Stimulated activated CD4-positive, alpha-beta T cell treated with anti-CD3 and anti-CD28 coated beads, Interleukin-1b, Interleukin-23, amount 100 ng/mL, for 48 hours (primary cell): ENCODE results near the gene CACNA1B.
"Not testable (repeated sequence)": the region's sequence is repeated elsewhere in the genome, so short reads cannot be mapped to it uniquely, and the experiment has no call there.

Experiments used
- DNase-seq: peaks from one replicate; pipeline ENCODE4 v3.0.0-alpha.2; 2020

Gene CACNA1B

DNA sequence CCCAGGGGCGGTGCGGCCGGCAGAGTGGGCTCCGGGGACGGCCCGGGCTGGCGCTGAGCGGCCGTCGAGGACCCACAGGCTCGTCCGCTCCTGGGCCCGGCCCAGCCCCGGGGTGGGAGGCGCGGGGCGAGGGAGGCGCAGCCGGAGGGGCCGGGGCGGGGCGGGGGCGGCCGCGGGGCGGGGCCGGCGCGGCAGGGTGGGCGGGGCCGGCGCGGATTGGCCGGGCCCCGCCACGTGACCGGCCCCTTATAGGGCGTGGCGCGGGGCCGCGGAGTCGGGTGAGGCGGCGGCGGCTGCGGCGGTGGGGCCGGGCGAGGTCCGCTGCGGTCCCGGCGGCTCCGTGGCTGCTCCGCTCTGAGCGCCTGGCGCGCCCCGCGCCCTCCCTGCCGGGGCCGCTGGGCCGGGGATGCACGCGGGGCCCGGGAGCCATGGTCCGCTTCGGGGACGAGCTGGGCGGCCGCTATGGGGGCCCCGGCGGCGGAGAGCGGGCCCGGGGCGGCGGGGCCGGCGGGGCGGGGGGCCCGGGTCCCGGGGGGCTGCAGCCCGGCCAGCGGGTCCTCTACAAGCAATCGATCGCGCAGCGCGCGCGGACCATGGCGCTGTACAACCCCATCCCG lies at the start of gene CACNA1B:
CACNA1B (plus strand) TSS at position 277 of the 617 bp plus-strand sequence; CDS start at position 429, 152 bp downstream.
- not testable (repeated sequence) for DNase-seq

DNA sequence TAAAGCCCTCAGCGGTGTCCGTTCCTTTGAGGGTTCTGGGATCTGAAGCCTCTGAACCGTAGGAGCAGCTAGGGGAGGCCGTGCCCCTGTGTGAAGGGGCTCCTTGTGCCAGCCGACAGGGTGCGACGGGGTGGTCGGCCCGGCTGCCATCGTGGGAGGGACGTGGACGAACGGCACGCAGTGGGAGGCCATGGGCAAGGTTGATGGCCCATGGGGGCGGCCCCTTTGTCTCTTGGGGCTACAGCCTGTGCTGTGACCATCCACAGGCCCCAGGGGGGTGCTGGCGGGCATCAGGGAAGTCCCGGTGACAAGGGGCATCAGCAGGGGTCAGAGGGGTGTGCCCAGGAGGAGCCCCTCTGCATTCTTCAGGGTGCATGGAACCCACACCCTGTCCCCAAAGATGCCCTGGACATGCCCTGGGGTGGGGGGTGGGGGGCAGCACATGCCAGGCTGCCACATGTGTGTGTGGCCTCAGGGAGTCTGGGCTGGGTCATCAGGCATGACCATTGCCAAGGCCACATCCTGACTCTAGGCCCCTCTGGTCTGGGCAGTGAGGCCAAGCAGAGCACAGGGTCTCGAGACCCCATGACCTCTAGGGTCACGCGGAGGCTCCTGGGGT lies 49.6 kb upstream of the CACNA1B start:
- DNase-seq, result no peak

DNA sequence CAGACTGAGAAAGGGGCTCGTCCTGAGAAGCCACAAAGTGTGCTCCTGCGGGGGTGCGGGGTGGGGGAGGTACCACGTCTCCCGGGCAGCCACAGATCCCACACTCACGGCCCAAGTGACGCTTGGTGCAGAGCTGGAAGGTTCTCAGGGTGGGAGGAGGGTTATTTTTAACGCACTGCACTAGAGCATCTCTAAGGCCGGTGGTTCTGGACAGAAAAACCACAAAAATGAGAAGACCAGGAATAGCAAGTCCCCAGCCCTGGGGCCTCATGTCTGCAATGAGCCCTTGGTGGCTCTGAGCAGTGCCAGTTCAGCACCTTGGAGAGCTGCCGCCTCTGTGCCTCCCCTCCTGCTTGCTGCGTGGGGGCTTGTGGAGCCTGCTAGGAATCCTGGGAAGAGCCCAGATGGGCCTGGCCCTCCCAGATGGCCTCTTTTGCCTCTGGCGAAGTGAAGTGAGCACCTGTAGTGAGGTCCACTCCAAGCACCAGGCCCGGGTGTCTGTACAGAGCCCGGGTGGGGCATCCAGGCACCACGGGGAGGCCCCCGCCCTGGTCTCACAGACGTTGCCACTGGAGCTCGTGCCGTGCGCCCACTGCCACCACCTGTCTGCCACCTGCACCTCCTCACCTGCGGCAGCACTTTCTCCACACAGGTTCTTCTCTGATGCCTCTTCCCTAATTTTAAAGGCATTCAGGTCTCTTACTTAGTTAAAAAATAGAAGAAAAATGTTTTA lies 48.9 kb upstream of the CACNA1B start:
- DNase-seq, result no peak

DNA sequence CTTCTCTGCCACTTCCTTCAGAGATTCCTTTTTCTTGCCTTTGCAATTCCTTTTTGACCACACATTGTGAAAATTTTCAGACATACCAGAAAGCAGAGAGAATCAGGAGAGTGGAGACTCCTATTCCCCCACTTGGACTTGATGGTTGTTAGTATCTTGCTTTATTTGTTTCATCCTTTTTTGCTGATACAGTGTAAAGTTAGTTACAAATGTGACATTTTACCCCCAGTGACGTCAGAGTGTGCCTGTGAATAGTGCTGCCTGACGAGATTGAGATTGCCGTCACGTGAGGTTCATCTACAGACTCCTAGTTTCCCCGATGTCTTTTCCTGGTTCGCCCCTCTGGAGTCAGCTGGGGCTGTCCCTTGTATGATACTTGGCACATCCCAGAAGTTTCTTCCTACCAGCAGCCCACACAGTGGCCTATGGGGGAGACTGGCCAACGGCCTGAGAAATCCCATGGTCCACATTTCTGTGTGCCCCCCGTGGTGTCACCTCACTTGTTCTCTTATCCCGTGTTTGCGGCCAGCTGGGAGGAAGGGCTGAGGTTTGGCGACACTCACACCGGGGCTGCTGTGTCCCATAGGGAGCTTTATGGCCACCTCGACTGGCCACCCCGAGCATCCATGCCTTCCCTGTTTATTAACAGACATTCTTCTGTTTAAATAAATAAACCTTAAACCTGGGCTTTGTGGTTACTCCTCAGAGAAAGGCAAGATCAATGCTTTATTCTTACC lies 48.2 kb upstream of the CACNA1B start:
- DNase-seq, result no peak

DNA sequence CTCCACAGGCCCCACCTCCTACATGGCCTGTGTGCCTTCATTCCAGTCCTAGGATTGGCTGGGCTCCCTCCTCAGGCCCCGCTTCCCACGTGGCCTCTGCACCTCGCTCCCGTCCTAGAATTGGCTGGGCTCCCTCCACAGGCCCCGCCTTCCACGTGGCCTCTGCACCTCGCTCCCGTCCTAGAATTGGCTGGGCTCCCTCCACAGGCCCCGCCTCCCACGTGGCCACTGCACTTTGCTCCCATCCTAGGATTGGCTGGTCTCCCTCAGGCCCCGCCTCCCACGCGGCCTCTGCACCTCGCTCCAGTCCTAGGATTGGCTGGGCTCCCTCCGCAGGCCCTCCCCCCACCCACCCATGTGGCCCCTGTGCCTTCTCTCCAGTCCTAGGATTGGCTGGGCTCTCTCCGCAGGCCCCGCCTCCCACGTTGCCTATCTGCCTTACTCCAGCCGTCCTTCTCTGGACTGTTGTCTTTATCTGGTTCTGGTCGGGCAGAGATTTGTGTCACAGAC lies 45.3 kb upstream of the CACNA1B start:
- DNase-seq, result no peak

DNA sequence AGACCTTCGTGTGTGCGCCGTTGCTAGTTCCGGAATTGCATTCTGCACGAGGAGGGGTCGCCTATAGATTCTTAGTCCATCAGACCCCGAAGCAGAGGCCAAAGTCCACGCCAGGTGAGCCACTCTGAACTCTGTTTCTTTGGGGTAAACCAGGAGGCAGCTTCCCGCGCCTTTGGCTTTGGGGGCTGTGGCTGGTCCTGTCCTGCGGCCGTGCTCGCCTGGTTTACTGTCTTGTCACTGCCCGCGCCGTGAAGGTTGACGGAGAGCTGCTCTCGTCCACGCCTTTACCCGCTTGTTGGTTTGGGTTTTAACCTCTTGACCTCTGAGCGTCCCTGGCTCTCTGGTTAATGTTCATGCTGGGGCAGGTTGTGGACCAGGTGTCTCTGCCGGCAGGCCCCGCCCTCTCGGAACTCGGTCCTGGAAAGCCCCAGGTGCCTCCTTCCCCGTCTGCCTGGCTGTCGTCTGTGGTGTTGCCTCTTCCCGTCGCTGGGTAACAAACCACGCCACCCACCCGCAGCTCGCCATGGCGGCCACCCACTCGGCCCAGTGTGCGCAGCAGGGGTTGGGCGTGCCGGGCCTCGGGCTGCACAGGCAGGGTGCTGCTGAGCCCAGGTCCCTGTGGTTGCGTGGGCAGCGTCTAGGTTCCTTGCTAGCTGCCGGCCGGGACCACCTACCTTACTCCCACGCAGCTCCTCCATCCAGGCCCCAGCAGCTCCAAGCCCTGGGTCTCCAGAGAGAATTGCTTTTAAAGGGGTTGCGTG lies 44.6 kb upstream of the CACNA1B start:
- DNase-seq, result no peak

DNA sequence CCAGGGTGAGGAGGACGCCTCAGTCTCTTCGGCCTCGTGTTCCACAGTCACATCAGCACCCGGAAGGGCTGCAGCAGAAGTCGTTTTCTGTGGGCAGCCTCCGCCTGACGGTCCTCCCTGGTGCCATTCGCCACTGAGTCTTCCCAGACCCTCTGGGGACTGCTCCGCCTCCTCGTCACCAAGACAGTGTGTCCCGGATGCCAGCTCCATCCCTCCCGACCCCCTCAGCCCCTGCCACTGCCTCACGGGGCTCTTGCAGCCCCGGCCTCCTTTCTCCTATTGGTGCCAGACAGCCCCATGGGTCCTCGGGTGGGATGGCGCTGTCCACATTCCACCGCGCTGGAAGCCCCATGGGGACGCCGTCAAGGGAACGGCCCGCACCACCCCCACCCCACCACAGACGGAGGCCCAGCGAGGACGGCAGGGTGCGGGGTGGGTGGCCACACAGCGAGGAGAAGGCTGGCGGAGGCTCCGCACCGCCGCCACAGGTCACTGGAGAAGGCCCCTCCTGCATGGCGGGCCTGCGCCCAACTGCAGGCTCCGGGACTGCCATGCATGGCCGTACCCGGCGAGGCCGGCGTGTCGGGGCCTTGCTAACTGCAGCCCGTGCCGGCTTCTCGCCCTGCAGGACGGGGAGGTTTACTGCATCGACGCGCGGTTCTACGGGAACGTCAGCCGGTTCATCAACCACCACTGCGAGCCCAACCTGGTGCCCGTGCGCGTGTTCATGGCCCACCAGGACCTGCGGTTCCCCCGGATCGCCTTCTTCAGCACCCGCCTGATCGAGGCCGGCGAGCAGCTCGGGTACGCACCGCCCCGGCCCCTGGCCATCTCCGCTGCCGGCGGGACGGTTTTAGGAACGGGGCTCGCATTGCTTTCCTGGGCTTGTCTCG lies 43.6 kb upstream of the CACNA1B start:
- DNase-seq, result no peak

DNA sequence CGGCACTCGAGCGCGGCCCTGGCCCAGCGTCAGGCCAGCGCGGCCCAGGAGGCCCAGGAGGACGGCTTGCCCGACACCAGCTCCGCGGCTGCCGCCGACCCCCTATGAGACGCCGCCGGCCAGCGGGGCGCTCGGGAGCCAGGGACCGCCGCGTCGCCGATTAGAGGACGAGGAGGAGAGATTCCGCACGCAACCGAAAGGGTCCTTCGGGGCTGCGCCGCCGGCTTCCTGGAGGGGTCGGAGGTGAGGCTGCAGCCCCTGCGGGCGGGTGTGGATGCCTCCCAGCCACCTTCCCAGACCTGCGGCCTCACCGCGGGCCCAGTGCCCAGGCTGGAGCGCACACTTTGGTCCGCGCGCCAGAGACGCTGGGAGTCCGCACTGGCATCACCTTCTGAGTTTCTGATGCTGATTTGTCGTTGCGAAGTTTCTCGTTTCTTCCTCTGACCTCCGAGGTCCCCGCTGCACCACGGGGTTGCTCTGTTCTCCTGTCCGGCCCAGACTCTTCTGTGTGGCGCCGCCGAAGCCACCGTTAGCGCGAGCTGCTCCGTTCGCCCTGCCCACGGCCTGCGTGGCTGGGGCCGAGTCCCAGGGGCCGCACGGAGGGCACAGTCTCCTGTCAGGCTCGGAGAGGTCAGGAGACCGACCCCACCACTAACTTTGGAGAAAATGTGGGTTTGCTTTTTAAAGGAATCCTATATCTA lies 42.6 kb upstream of the CACNA1B start:
- no peak for DNase-seq

DNA sequence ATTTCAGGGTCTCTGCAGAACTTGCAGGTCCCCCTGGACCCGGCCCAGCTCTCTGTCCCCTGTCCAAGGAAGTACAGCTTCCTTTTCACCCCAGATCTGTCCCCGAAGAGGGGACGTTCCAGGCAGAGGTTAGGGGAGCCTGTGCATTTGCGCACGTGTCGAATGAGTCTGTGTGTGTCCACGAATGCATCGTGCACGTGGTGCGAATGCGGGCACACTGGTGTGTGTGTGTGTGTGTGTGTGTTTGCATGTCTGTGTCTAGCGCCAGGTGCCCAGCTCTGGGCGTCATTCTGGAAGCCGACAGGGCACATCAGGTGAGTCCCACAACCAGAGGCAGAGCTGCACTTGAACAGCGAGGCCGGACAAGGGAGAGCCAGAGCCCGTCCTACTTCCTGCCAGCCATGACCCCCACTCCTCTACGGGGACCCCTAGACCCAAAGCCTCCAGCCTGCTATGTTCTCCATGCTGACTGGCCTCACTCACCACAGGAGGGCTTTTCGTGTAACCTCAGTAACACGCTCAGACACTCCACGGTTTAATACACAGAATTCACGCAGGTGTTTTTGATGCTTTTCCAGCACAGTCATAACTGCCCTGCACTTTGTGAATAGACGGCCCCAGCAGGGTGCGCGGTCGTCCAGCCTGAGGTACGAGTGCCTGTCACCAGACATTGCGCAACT lies 41.3 kb upstream of the CACNA1B start:
- DNase-seq, result no peak

DNA sequence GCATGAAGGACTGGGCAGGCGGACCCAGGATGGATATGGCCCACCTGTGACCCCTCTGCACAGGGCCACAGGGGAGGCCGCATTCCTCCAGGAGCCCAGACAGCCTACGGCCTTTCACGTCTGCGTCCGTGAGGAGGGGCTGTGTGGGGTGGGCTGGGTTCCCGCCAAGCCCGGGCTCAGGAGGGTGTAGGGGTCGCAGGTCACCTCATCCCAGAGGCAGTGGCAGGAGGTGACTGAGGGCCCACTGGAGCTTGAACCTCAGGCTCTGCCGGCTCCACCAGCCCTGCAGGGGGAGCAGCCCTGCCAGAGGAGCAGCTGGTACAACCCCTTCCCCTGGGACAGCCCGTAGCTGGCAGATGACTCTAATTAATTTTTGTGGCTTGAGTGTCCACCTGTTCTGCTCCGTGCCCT lies 40.7 kb upstream of the CACNA1B start:
- DNase-seq, result no peak

DNA sequence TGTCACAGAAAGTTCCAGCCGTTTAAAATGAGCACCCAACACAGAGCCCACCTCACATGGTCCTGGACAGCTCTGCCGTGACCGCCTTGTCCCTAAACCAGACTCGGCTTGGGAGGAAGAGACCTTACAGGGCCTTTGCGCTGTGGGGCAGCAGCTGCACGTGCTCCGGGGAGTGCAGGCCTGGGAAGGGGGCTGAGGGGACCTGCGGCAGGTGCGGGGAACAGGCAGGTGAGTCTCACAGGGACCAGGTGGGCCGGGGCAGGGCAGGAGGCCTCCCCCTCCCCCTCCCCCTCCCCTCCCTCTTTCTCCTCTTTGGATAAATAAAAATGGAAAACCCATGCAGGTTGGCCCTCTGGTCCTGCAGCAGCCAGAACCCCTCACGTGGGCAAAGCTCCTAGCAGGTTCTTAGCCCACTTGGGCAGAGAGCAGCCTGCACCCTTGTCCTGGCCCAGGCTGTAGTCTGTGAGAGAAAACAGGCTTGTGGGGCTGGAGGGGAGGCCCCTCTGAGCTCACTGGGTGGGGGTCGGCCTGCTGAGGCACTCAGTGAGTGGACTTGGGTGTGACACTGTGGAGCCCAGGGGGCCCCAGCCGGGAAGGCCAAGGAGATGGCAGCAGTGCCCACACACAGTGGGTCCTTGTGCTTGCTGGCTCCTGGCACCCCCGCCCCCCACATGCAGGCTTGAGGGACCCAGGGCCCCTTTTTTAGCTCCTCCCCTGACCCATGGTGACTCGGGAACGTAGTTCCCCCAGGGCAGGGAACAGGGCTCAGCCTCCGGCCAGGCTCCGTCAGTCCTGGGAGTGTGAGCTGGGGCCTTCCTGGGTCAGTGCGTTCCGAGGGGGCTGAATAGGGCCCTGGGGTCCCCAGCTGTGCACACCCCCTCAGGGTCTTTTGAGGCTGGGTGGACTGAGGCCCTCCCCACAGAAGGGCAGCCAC lies 40.0 kb upstream of the CACNA1B start:
- no peak for DNase-seq

DNA sequence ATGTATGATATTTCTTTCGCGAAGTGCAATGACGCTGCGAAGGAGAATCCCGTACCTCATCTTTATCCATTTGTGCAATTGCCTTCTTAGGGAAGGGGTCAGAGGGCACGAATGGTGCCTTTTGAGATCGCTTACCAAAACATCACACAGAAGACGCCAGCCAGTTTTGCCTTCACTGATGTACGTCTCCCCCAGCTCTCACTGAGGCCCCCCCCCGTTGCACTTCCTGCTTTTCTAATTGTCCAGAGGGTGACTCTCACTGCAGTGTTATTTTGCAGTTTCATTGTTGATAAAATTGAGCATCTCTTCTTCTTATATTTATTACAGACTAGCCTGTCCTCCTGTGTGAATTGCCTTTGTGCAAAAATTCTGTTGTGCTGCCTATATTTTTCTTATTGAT lies 39.0 kb upstream of the CACNA1B start:
- no peak for DNase-seq

DNA sequence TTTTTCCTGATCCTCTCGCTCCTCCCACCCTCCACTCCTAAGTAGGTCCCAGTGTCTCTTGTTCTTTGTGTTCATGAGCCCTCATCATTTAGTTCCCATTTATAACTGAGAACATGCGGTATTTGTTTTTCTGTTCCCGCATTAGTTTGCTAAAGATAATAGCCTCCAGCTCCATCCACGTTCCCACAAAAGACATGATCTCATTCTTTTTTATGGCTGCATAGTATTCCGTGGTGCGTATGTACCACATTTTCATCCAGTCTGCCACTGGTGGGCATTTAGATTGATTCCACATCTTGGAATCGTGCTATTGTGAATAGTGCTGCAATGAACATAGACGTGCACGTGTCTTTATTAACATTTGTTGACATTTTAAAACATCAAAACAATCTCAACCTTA lies 34.2 kb upstream of the CACNA1B start:
- no peak for DNase-seq

DNA sequence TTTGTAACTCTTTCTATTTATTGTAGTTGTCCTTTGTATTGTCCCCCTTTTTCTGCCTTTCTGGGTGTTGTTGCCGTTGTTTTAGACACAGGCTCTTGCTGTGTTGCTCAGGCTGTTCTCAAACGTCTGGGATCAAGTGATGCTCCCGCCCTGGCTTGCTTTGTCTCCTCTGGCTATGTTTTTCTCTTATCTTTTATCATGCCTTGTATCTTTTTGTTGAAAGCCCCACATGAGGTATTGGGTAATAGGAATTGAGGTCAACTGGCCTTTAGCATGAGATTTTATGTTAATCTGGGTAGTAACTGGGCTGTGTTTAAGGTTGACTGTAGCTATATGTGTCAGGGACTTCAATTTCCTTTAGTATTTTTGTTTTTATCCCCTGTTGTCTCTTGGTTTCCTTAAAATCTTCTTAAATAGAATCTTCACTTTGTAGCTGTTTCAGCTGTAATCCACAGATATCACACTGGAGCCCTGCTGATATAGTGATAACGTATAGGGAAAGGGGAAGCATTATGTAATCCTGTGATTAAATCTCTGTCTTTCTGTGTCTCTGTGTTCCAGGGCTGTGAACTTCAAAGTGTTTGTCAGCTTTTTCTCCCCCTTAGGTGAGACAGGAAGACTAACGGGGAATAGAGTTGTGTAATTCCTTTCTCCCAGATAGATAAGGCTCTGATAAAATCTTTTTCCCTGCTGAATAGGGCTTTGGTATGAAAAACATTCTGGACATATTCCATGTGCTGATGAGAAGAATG lies 25.9 kb upstream of the CACNA1B start:
- DNase-seq, result no peak

DNA sequence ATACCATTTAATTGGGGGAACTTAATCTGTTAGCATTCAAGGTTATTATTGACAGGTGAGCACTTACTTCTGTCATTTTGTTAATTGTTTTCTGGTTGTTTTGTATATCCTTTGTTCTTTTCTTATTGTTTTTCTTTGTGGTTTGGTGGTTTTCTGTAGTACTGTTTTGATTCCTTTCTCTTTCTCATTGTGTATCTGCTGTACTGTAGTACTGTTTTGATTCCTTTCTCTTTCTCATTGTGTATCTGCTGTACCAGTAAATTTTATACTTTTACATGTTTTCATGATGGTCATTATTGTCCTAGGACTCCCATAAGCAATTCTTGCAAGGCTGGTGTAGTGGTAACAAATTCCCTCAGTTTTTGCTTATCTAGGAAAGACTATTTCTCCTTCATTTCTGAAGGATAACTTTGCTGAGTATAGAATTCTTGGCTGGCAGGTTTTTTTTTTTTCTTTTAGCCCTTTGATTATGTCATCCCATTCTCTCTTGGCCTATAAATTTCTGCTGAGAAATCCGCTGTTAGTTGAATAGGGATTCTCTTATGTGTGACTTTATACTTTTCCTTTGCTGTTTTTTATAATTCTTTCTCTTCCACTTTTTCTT lies 24.1 kb upstream of the CACNA1B start:
- no peak for DNase-seq

DNA sequence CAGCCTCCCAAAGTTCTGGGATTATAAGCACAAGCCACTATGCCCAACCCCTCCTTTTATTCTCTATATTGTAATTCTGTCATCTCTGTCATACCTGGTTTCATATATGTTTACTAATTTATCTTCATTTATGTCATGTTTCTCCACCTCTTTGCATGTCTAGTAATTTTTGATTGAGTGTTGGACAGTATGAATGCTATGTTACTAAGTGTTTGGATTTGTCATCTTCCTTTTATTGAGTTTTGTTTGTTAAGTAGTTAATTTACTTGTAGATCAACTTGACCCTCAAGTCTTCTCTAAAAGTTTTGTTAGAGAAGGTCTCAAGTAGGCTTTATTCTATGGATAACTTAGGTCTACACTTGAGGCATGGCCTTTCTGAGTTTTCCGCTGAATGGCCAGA lies 17.2 kb upstream of the CACNA1B start:
- DNase-seq, result no peak

DNA sequence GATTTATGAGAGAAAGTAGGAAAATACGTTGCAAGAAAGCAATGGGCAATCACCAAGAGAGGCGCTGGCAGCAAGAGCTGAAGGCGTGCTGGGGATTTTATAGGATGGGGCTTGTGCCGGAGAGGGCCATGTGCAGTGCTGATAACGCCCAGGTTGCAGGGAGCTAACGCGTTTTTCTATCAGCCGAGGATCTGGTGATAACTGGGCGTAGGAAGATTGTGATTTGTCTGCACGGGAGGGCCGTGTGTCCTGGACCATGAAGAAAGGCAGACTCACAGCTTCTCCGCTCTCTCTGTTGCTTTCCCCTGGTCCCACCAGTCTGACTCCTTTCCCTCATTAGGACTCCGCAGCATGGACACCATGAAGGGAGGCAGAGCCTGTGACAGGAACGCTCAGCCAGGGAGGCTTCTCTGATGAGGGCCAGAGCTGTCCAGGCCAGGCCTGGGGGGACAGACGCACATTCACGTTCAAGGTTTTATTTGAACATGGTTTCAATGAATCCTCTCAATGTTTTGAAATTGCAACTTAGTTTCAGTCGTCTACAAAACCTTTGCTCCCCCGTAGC lies 11.9 kb upstream of the CACNA1B start:
- DNase-seq, result no peak
